BLaER1 (cell line): ENCODE data around the gene TSNAX.

Source experiments
- H3K27ac ChIP-seq: shearing (Covaris generic); formaldehyde crosslinking; 2 replicates; pipeline ENCODE4 v1.8.1; 2022
- H3K27me3 ChIP-seq: shearing (Covaris generic); formaldehyde crosslinking; 2 replicates; pipeline ENCODE4 v1.8.1; 2022
- H3K36me3 ChIP-seq: shearing (Covaris generic); formaldehyde crosslinking; 2 replicates; pipeline ENCODE4 v1.8.1; 2022
- H3K4me1 ChIP-seq: shearing (Covaris generic); formaldehyde crosslinking; 2 replicates; pipeline ENCODE4 v1.8.1; 2022
- H3K4me2 ChIP-seq: shearing (Covaris generic); formaldehyde crosslinking; 2 replicates; pipeline ENCODE4 v1.8.1; 2022
- H3K4me3 ChIP-seq: shearing (Covaris generic); formaldehyde crosslinking; 2 replicates; pipeline ENCODE4 v1.8.1; 2022
- H3K9ac ChIP-seq: shearing (Covaris generic); formaldehyde crosslinking; 2 replicates; pipeline ENCODE4 v1.8.1; 2022
- H3K9me3 ChIP-seq: shearing (Covaris generic); formaldehyde crosslinking; 2 replicates; pipeline ENCODE4 v1.8.1; 2022
- H4K20me1 ChIP-seq: shearing (Covaris generic); formaldehyde crosslinking; 2 replicates; pipeline ENCODE4 v1.8.1; 2022
- Cebpa-rat ChIP-seq: shearing (Covaris generic); IDR thresholded peaks from 2 replicates; pipeline ENCODE4 v1.8.1; 2022

Gene TSNAX

DNA sequence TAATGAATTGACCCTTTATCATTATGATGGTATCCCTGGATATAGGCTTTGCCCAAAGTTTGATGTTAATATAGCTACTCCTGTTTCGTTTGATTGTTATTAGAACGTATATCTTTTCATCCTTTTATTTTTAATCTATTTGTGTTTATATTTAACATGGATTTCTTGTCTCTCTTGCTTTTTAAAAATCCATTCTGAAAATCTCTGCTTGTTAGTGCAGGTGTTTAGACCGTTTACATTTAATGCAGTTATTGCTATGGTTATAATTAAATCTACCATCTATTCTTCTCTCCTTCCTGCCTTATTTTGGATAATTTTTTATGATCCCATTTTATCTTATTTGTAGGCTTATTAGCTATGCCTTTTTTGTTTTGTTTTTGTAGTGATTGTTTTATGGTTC, 12.4 kb downstream of the TSNAX start:
- H3K4me3 ChIP-seq, result no peak overlapping the region; the same call in 1 of the 2 replicates
- H3K36me3 ChIP-seq, result peaks cover 90% of the 10 kb centered on the region
- TF ChIP-seq Cebpa-rat, result no peak
- peaks cover 9% of the 10 kb centered on the region for H3K4me1 ChIP-seq
- no peak overlapping the region for H3K4me2 ChIP-seq
- H3K9me3 ChIP-seq, result peaks cover 44% of the 10 kb centered on the region
- H3K27ac ChIP-seq, result no peak overlapping the region
- H4K20me1 ChIP-seq, result peaks cover 15% of the 10 kb centered on the region; the same call in 1 of the 2 replicates
- no peak overlapping the region for H3K9ac ChIP-seq
- H3K27me3 ChIP-seq, result no peaks in the 10 kb centered on the region

- TF ChIP-seq Cebpa-rat, result no peak
- H3K36me3 ChIP-seq, result peaks cover 92% of the 10 kb centered on the region
- H3K27me3 ChIP-seq, result no peaks in the 10 kb centered on the region
- no peaks in the 10 kb centered on the region for H3K4me1 ChIP-seq
- H3K9ac ChIP-seq, result no peak overlapping the region
- no peak overlapping the region for H3K4me2 ChIP-seq
- peaks cover 21% of the 10 kb centered on the region; the same call in 1 of the 2 replicates for H4K20me1 ChIP-seq
- H3K9me3 ChIP-seq, result peaks cover 44% of the 10 kb centered on the region
- H3K4me3 ChIP-seq, result no peak overlapping the region
- H3K27ac ChIP-seq, result no peak overlapping the region
Observed at GRCh38 chr1:231541842-231542241, 13.4 kb downstream of the TSNAX start.

DNA sequence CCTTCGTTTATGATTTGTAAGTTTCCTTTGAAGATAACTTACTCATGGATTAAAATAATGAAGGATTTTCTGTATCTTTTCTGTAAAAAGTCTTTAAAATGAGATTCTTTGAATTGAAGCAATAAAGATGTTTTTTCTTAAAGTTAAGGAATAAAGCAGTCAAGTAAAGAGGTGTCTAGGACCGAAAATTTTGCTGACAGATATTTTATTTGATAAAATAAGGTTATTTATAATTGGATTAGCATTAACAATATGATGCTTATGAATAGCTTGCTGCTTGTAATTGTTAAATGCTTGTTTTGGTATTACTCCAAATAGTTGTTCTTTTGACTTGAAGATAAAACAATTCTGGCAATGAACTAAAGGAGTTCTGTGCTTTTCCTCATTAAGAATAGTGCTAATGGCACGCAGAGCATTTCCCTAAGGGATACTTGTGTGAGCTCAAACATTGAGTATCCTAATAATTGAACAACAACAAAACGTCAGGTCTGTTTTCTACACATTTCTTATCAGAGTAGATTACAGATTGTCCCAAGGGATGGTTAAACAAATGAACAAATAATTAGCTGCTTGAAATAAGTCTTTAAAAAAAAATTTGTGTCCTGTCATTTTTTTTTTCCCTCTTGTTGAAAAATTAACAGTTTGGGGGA, 16.6 kb downstream of the TSNAX start:
- peaks cover 13% of the 10 kb centered on the region for H3K9me3 ChIP-seq
- no peaks in the 10 kb centered on the region for H3K4me1 ChIP-seq
- peaks cover 92% of the 10 kb centered on the region for H3K36me3 ChIP-seq
- H3K4me3 ChIP-seq, result no peak overlapping the region
- H3K27ac ChIP-seq, result no peak overlapping the region
- H3K9ac ChIP-seq, result no peak overlapping the region
- H4K20me1 ChIP-seq, result peaks cover 34% of the 10 kb centered on the region; the same call in 1 of the 2 replicates
- no peak overlapping the region for H3K4me2 ChIP-seq
- no peak for TF ChIP-seq Cebpa-rat
- H3K27me3 ChIP-seq, result no peaks in the 10 kb centered on the region

DNA sequence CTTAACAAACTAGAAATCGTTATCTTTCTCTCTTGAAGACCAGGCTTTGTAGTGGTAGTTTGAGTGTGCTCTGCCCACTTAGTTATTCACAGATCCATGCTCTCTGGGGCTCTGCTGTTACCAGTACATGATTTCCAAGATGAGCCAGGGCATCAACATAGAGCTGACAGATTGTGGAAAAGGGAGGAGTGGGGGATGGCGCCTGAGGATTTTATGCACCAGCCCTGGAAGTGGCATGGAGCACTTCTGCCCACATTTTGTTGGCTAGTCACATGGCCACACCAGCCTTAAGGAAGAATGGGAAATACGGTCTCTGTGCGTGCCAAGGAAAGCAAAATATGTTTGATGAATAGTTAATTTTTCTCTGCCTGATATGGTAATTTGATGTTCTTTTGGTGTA, 18.2 kb downstream of the TSNAX start:
- no peak for TF ChIP-seq Cebpa-rat
- no peak overlapping the region for H3K4me2 ChIP-seq
- H3K4me1 ChIP-seq, result no peaks in the 10 kb centered on the region
- no peak overlapping the region for H3K9ac ChIP-seq
- no peaks in the 10 kb centered on the region for H3K9me3 ChIP-seq
- no peaks in the 10 kb centered on the region for H3K27me3 ChIP-seq
- H4K20me1 ChIP-seq, result peaks cover 42% of the 10 kb centered on the region
- H3K4me3 ChIP-seq, result no peak overlapping the region
- H3K36me3 ChIP-seq, result peaks cover 86% of the 10 kb centered on the region
- H3K27ac ChIP-seq, result no peak overlapping the region

GRCh38 chr1:231549733-231550447, 21.4 kb downstream of the TSNAX start:
- Histone ChIP-seq H3K4me2 (no peak overlapping the region), H3K27ac (no peak overlapping the region), H3K9ac (no peak overlapping the region), H3K9me3 (no peaks in the 10 kb centered on the region), H3K4me3 (no peak overlapping the region), H3K36me3 (peaks cover 82% of the 10 kb centered on the region), H3K4me1 (no peaks in the 10 kb centered on the region), H4K20me1 (peaks cover 35% of the 10 kb centered on the region), H3K27me3 (no peaks in the 10 kb centered on the region)
- no peak for TF ChIP-seq Cebpa-rat

DNA sequence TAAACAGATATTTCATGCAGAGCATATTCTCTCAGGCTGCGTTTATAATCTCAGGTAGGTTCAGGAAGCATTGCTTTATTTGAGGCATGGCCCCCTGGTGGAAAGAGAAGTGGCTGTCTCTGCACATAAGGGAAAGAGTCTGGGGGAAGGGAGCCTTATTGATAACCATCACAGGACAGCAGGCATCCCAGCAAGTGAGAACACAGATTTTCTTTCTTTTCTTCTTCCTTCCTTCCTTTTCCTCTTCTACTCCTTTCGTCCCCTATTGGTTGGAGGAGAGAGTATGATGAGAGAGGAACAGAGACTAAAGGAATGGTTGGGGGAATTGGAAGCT, 21.9 kb downstream of the TSNAX start:
- Histone ChIP-seq H3K9ac (no peak overlapping the region), H3K4me3 (no peak overlapping the region), H3K4me2 (no peak overlapping the region), H3K9me3 (no peaks in the 10 kb centered on the region), H4K20me1 (peaks cover 35% of the 10 kb centered on the region), H3K36me3 (peaks cover 86% of the 10 kb centered on the region), H3K27ac (no peak overlapping the region), H3K27me3 (no peaks in the 10 kb centered on the region), H3K4me1 (no peaks in the 10 kb centered on the region)
- TF ChIP-seq Cebpa-rat, result no peak

GRCh38 chr1:231553320-231553719, 24.9 kb downstream of the TSNAX start:
- H3K27me3 ChIP-seq, result no peaks in the 10 kb centered on the region
- peaks cover 52% of the 10 kb centered on the region for H4K20me1 ChIP-seq
- H3K4me3 ChIP-seq, result no peak overlapping the region
- H3K9ac ChIP-seq, result no peak overlapping the region
- H3K4me1 ChIP-seq, result no peaks in the 10 kb centered on the region
- TF ChIP-seq Cebpa-rat, result no peak
- H3K4me2 ChIP-seq, result no peak overlapping the region
- no peak overlapping the region for H3K27ac ChIP-seq
- peaks cover 88% of the 10 kb centered on the region for H3K36me3 ChIP-seq
- no peaks in the 10 kb centered on the region for H3K9me3 ChIP-seq

DNA sequence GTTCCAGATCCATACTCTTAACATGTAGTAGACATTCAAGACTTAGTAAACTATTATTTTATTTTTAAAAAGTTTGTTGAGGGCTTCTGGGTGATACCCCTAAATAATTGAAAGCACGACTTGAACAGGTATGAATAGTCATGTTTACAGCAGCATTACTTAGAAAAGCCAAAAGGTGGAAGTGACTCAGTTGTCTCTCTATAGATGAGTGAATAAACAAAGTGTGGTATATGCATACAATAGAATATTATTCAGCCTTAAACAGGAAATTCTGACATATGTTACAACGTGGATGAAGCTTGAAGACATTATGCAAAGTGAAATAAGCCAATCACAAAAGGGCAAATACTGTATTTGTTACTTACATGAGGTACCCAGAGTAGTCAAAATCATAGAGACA, 26.5 kb downstream of the TSNAX start:
- no peak overlapping the region for H3K9ac ChIP-seq
- no peaks in the 10 kb centered on the region for H3K4me1 ChIP-seq
- no peak for TF ChIP-seq Cebpa-rat
- no peak overlapping the region for H3K27ac ChIP-seq
- H3K4me2 ChIP-seq, result no peak overlapping the region
- H3K27me3 ChIP-seq, result no peaks in the 10 kb centered on the region
- peaks cover 82% of the 10 kb centered on the region for H3K36me3 ChIP-seq
- H4K20me1 ChIP-seq, result peaks cover 47% of the 10 kb centered on the region
- H3K9me3 ChIP-seq, result no peaks in the 10 kb centered on the region
- H3K4me3 ChIP-seq, result no peak overlapping the region

DNA sequence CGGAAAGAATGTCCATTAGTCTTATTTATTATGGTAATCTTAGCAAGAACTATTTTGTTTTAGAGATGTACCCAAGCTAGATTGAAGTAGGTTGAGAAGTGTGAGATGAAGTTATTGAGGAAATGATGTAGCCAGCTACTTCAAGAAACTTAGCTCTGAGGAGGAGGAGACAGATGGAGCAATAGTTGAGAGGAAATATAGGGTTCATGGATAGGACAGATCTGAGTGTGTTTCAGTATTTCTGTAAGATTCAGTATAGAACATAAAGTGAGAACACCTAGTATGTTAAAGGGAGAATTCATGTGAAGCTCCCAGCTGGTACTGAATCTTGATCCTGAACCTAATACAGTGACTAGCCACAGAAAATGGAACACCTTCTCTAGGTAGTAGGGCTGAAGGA, 28.9 kb downstream of the TSNAX start:
- H3K36me3 ChIP-seq, result peaks cover 79% of the 10 kb centered on the region
- no peak overlapping the region for H3K9ac ChIP-seq
- TF ChIP-seq Cebpa-rat, result no peak
- H3K4me1 ChIP-seq, result no peaks in the 10 kb centered on the region
- no peaks in the 10 kb centered on the region for H3K27me3 ChIP-seq
- no peak overlapping the region for H3K4me2 ChIP-seq
- no peaks in the 10 kb centered on the region for H3K9me3 ChIP-seq
- H3K27ac ChIP-seq, result no peak overlapping the region
- H4K20me1 ChIP-seq, result peaks cover 37% of the 10 kb centered on the region
- no peak overlapping the region for H3K4me3 ChIP-seq

GRCh38 chr1:231557898-231558707, 29.6 kb downstream of the TSNAX start:
- Histone ChIP-seq H3K27me3 (no peaks in the 10 kb centered on the region), H3K4me1 (no peaks in the 10 kb centered on the region), H4K20me1 (peaks cover 37% of the 10 kb centered on the region), H3K4me3 (no peak overlapping the region), H3K9me3 (no peaks in the 10 kb centered on the region), H3K36me3 (peaks cover 80% of the 10 kb centered on the region), H3K27ac (0 out of 2 replicates have a peak overlapping the region, but pooled peaks have one; percentile 16), H3K4me2 (no peak overlapping the region), H3K9ac (no peak overlapping the region)
- TF ChIP-seq Cebpa-rat, result no peak
